ENCODE measurements around the gene TDRD12.

DNA sequence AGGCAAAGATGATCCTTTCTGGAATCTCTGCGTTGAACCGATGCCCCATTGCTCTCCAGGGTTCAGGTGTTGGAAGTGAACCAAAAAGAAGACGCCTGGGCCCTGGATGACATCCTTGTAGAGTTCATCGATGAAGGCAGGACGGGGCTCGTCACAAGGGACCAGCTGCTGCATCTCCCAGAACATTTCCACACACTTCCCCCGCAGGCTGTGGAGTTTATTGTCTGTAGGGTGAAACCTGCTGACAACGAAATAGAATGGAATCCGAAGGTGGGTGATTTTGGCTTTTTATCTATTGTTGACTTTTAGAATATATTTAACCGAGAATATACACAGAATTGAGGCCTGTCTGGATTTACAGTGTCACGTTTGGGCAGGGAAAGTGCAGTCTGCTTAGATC lies 91.6 kb downstream of the TDRD12 start:
- TF ChIP-seq, protein P1, sequence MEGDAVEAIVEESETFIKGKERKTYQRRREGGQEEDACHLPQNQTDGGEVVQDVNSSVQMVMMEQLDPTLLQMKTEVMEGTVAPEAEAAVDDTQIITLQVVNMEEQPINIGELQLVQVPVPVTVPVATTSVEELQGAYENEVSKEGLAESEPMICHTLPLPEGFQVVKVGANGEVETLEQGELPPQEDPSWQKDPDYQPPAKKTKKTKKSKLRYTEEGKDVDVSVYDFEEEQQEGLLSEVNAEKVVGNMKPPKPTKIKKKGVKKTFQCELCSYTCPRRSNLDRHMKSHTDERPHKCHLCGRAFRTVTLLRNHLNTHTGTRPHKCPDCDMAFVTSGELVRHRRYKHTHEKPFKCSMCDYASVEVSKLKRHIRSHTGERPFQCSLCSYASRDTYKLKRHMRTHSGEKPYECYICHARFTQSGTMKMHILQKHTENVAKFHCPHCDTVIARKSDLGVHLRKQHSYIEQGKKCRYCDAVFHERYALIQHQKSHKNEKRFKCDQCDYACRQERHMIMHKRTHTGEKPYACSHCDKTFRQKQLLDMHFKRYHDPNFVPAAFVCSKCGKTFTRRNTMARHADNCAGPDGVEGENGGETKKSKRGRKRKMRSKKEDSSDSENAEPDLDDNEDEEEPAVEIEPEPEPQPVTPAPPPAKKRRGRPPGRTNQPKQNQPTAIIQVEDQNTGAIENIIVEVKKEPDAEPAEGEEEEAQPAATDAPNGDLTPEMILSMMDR (conservative IDR thresholded peaks at IDR 0.05 in 1 of 2, IDR thresholded peaks at IDR 0.05 in 1 of 2; ENCODE audit: low read depth in 1 of 2, low read length in 2 of 2), result no peak
- TF ChIP-seq EZH2 (IDR thresholded peaks at IDR 0.05; ENCODE audit: low read length, missing control alignments), result no peak

Measured in fibroblast of lung (primary cell).